ENCODE results near the gene WNT1.

The WNT1 gene

DNA sequence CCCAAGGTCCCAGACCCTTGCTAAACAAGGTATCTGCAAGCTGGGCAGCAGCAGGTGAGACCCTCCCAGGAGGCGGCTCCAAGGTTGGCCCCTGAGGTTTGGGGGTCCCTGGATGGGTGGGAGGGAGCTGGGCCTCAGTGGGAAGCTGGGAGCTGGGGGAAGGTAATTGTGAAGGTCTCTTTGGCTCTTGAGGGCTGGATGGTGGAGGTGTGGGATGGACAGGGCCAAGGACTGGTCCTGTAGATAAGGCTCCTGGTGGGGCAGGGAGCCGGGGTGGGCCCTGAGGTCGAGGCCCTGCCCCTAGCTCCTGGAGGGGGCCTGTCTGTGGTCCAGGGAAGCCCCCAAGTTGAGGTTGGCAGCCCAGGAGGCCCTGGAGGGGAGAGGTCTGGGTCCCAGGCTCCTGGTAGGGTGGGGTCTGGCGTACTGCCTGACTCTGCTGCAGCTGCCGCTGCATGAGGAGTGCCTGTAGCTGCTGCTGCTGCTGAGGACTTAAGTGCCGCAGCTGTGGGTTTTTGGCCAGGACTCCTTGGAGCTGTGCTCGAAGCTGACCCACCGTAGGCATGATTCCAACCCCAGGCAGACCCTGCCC is 53.5 kb downstream of the WNT1 start:
- DNase-seq, result no peak

Data from AML-193 (cell line).